GM23338 (cell line): Measurements from ENCODE around the gene RAB36. TPM values are rescaled to one million over a fixed set of nuclear protein-coding genes. Genes with fewer than 3 reads are reported as not detected.

ENCODE experiments used
- ATAC-seq: fragments of 200-7000 bp; cut with Tn5 transposase; 3 replicates; pipeline ENCODE4 v1.9.1; 2020
- DNase-seq: peaks from one replicate; pipeline ENCODE4 v3.0.0-alpha.2; 2015; ENCODE audit warnings: low spot score
- H2AFZ ChIP-seq: fragments of 200-600 bp; sonication (generic); 2 replicates; pipeline ENCODE4 v1.8.0; 2016; ENCODE audit warnings: antibody characterized with exemption, mild to moderate bottlenecking, moderate library complexity
- H3F3A ChIP-seq: fragments of 200-600 bp; sonication (generic); replicated peaks from 2 replicates; pipeline ENCODE4 v1.8.0; 2017; ENCODE audit warnings: antibody characterized with exemption, mixed run types, low read depth
- H3K27ac ChIP-seq: fragments of 200-600 bp; sonication (generic); 2 replicates; pipeline ENCODE4 v1.6.1; 2016; ENCODE audit warnings: low read depth
- H3K27me3 ChIP-seq: fragments of 200-600 bp; sonication (generic); 2 replicates; pipeline ENCODE4 v1.8.0; 2016; ENCODE audit warnings: mild to moderate bottlenecking, mixed run types, moderate library complexity; ENCODE audit not compliant: insufficient read depth
- H3K36me3 ChIP-seq: fragments of 200-600 bp; sonication (generic); 2 replicates; pipeline ENCODE4 v1.8.0; 2016; ENCODE audit warnings: mild to moderate bottlenecking; ENCODE audit not compliant: insufficient read depth
- H3K4me1 ChIP-seq: fragments of 200-600 bp; sonication (generic); 2 replicates; pipeline ENCODE4 v1.8.0; 2016; ENCODE audit warnings: mild to moderate bottlenecking, moderate library complexity; ENCODE audit not compliant: insufficient read depth
- H3K4me2 ChIP-seq: fragments of 200-600 bp; sonication (generic); 2 replicates; pipeline ENCODE4 v1.7.1; 2017; ENCODE audit warnings: mixed run types
- H3K4me3 ChIP-seq: fragments of 200-600 bp; sonication (generic); 2 replicates; pipeline ENCODE4 v1.6.1; 2016; ENCODE audit warnings: mixed run types
- H3K79me2 ChIP-seq: fragments of 200-600 bp; sonication (generic); replicated peaks from 2 replicates; pipeline ENCODE4 v1.8.0; 2017; ENCODE audit warnings: mild to moderate bottlenecking; ENCODE audit not compliant: insufficient read depth
- H3K9me2 ChIP-seq: fragments of 200-600 bp; sonication (generic); 2 replicates; pipeline ENCODE4 v1.8.0; 2017; ENCODE audit not compliant: insufficient read depth
- H4K20me1 ChIP-seq: fragments of 200-600 bp; sonication (generic); replicated peaks from 2 replicates; pipeline ENCODE4 v1.8.0; 2017; ENCODE audit warnings: mild to moderate bottlenecking; ENCODE audit not compliant: insufficient read depth
- H3K27ac Mint-ChIP-seq: 2 replicates; pipeline ENCODE4 v1.8.0; 2020; ENCODE audit warnings: inconsistent platforms, mild to moderate bottlenecking, moderate library complexity, mixed read lengths
- H3K27me3 Mint-ChIP-seq: 3 replicates; pipeline ENCODE4 v1.8.0; 2022; ENCODE audit warnings: low read depth, mild to moderate bottlenecking, moderate library complexity, mixed read lengths, inconsistent platforms; ENCODE audit not compliant: insufficient read depth, poor library complexity
- H3K36me3 Mint-ChIP-seq: 3 replicates; pipeline ENCODE4 v1.8.0; 2021; ENCODE audit warnings: low read depth, mild to moderate bottlenecking, inconsistent platforms, moderate library complexity, mixed read lengths
- H3K4me1 Mint-ChIP-seq: 3 replicates; pipeline ENCODE4 v1.8.0; 2020; ENCODE audit warnings: mild to moderate bottlenecking, inconsistent platforms, mixed read lengths
- H3K4me3 Mint-ChIP-seq: 3 replicates; pipeline ENCODE4 v1.8.0; 2021; ENCODE audit warnings: moderate library complexity, mild to moderate bottlenecking, inconsistent platforms, mixed read lengths
- H3K9me3 Mint-ChIP-seq: 3 replicates; pipeline ENCODE4 v1.8.0; 2020; ENCODE audit warnings: moderate library complexity, mild to moderate bottlenecking, inconsistent platforms, mixed read lengths
- CREB1 ChIP-seq: fragments of 250-450 bp; sonication (Bioruptor Pico); IDR thresholded peaks from 2 replicates; pipeline ENCODE4 v1.5.0; 2020; ENCODE audit warnings: low read depth, mild to moderate bottlenecking, moderate library complexity
- EZH2 ChIP-seq: fragments of 200-600 bp; sonication (generic); IDR thresholded peaks from one replicate; pipeline ENCODE4 v1.8.0; 2017; ENCODE audit warnings: antibody characterized with exemption, mild to moderate bottlenecking, low read depth; ENCODE audit not compliant: unreplicated experiment
- EZH2phosphoT487 ChIP-seq: fragments of 200-600 bp; sonication (generic); IDR thresholded peaks from one replicate; pipeline ENCODE4 v1.8.1; 2018; ENCODE audit warnings: antibody characterized with exemption; ENCODE audit not compliant: unreplicated experiment
- JUNB ChIP-seq: IDR thresholded peaks from one replicate; pipeline ENCODE4 v1.6.1; 2016; ENCODE audit warnings: antibody characterized with exemption; ENCODE audit not compliant: unreplicated experiment
- NANOG ChIP-seq: IDR thresholded peaks from 2 replicates; pipeline ENCODE4 v1.6.1; 2016; ENCODE audit warnings: antibody characterized with exemption, borderline replicate concordance
- POLR2AphosphoS5 ChIP-seq: IDR thresholded peaks from 2 replicates; pipeline ENCODE4 v1.6.1; 2016; ENCODE audit warnings: antibody characterized with exemption, low read depth
- REST ChIP-seq: IDR thresholded peaks from one replicate; pipeline ENCODE4 v1.6.1; 2018; ENCODE audit warnings: antibody characterized with exemption; ENCODE audit not compliant: unreplicated experiment
- STAT1 ChIP-seq: IDR thresholded peaks from one replicate; pipeline ENCODE4 v1.6.1; 2016; ENCODE audit warnings: antibody characterized with exemption; ENCODE audit not compliant: unreplicated experiment
- ZNF114 ChIP-seq: fragments of 250-450 bp; sonication (Bioruptor Pico); IDR thresholded peaks from 2 replicates; pipeline ENCODE4 v1.5.0; 2020; ENCODE audit warnings: mild to moderate bottlenecking, moderate library complexity
- polyA plus RNA-seq: library from polyadenylated mRNA; unstranded; fragments of >200 nt; fragmentation: Nextera tagmentation; extraction: Ambion mirVana; gene quantifications from 2 replicates; pipeline ENCODE4 v1.2.1, GENCODE V29; 2016
- total RNA-seq: library from RNA; depleted of rRNA; stranded (reverse); fragments of >200 nt; shearing (Covaris generic); gene quantifications from 2 replicates; pipeline ENCODE4 v1.2.3, GENCODE V29; 2014
- TF ChIP-seq, protein P1 (sequence below): IDR thresholded peaks from 2 replicates; pipeline ENCODE4 v1.6.1; 2016; ENCODE audit warnings: antibody characterized with exemption
- TF ChIP-seq, protein P2 (sequence below), 2 experiments: fragments of 200-600 bp in 1 of 2; sonication (generic) in 1 of 2; conservative IDR thresholded peaks; 2 replicates each; pipeline versions ENCODE4 v1.5.1 to v1.6.1; 2016 to 2017; ENCODE audit warnings: antibody characterized with exemption in 2 of 2, low read depth in 2 of 2, mild to moderate bottlenecking in 2 of 2, moderate library complexity in 1 of 2

Gene RAB36
- total and polyA plus RNA-seq, 2 experiments from 2014 or later, result 0.58 to 1.2 TPM

DNA sequence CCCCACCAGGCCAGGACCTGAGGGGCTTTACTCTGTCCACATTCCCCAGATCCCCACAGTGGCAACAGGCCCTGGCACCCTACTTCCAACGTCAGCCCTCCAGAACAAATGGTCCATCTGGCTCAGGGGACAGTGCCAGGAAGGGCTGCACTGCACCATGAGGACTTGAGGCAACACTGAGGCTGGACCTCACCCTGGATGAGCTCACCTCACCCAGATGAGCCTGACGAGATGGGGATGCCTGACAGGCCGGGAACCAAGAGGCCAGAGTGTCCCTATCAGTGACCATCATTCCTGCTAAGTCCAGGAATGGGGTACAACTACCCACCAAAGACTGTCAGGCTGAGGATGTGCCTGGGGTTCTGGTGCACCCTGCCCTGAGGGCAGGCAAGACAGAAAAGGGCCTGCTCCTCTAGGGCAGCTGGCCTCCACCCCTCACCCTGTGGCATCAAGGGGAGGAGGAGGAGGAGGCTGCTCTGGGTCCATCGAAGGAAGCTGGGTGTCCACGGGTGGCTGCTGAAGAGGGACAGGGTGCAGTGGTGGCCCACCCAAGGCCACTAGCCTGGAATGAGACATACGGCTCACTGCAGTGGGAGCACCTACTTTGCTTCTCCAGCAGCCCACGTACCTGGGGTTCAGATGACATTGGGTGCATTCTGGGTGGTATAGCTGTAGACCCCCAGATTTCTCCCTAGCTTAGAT is 18.1 kb upstream of the RAB36 start:
- no peak overlapping the region for H3K4me3 Mint-ChIP-seq
- H3F3A ChIP-seq, result no peaks in the 10 kb centered on the region
- peaks cover 16% of the 10 kb centered on the region for H3K27me3 Mint-ChIP-seq
- H3K4me2 ChIP-seq, result no peak overlapping the region
- no peaks in the 10 kb centered on the region for H3K9me2 ChIP-seq
- peaks cover 2% of the 10 kb centered on the region; the same call in 1 of the 3 replicates for H3K9me3 Mint-ChIP-seq
- no peaks in the 10 kb centered on the region for H4K20me1 ChIP-seq
- H3K36me3 Mint-ChIP-seq, result no peaks in the 10 kb centered on the region
- peaks cover 2% of the 10 kb centered on the region; the same call in 2 of the 3 replicates for H3K4me1 Mint-ChIP-seq
- H3K4me3 ChIP-seq, result no peak overlapping the region
- H3K27ac Mint-ChIP-seq, result no peak overlapping the region
- no peaks in the 10 kb centered on the region for H3K4me1 ChIP-seq
- H3K27ac ChIP-seq, result no peak overlapping the region
- DNase-seq, result no peak
- no peaks in the 10 kb centered on the region for H3K79me2 ChIP-seq
- no peak for ATAC-seq
- TF ChIP-seq EZH2 (no peak), ZNF114 (no peak), CREB1 (no peak), EZH2phosphoT487 (no peak), STAT1 (no peak), NANOG (no peak)
- TF ChIP-seq, protein P1, sequence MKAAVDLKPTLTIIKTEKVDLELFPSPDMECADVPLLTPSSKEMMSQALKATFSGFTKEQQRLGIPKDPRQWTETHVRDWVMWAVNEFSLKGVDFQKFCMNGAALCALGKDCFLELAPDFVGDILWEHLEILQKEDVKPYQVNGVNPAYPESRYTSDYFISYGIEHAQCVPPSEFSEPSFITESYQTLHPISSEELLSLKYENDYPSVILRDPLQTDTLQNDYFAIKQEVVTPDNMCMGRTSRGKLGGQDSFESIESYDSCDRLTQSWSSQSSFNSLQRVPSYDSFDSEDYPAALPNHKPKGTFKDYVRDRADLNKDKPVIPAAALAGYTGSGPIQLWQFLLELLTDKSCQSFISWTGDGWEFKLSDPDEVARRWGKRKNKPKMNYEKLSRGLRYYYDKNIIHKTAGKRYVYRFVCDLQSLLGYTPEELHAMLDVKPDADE, result no peak
- TF ChIP-seq, protein P2, sequence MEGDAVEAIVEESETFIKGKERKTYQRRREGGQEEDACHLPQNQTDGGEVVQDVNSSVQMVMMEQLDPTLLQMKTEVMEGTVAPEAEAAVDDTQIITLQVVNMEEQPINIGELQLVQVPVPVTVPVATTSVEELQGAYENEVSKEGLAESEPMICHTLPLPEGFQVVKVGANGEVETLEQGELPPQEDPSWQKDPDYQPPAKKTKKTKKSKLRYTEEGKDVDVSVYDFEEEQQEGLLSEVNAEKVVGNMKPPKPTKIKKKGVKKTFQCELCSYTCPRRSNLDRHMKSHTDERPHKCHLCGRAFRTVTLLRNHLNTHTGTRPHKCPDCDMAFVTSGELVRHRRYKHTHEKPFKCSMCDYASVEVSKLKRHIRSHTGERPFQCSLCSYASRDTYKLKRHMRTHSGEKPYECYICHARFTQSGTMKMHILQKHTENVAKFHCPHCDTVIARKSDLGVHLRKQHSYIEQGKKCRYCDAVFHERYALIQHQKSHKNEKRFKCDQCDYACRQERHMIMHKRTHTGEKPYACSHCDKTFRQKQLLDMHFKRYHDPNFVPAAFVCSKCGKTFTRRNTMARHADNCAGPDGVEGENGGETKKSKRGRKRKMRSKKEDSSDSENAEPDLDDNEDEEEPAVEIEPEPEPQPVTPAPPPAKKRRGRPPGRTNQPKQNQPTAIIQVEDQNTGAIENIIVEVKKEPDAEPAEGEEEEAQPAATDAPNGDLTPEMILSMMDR (conservative IDR thresholded peaks at IDR 0.05; ENCODE audit: low read depth in 2 of 2), result no peak
- no peak overlapping the region for H2AFZ ChIP-seq
- no peaks in the 10 kb centered on the region for H3K27me3 ChIP-seq
- no peaks in the 10 kb centered on the region for H3K36me3 ChIP-seq

DNA sequence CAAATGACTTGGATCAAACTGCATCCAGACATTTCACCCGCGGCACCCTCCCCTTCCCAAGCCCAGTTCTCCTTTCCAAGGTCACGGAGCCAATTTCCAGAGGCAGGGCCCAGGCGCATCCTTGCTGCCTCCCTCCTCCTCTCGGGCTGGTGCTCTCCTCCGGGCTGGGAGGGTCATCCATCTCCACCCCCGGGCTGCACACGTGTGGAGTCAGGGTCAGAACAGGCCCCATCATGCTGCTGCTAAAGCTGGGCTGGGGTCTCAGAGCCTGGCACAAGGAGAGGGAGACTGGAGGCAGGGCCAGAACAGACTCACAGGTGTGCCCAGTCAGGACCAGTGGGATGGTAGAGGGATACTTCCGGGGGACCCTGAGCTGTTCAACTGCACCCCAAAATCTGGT is 17.5 kb upstream of the RAB36 start:
- no peak for ATAC-seq
- no peaks in the 10 kb centered on the region for H3K4me1 ChIP-seq
- H3K4me3 ChIP-seq, result no peak overlapping the region
- H3K27me3 ChIP-seq, result no peaks in the 10 kb centered on the region
- Mint-ChIP-seq H3K4me3 (no peak overlapping the region), H3K9me3 (peaks cover 2% of the 10 kb centered on the region; the same call in 1 of the 3 replicates), H3K4me1 (peaks cover 2% of the 10 kb centered on the region; the same call in 2 of the 3 replicates), H3K27me3 (peaks cover 16% of the 10 kb centered on the region), H3K36me3 (no peaks in the 10 kb centered on the region), H3K27ac (no peak overlapping the region)
- H3K9me2 ChIP-seq, result no peaks in the 10 kb centered on the region
- H3F3A ChIP-seq, result no peaks in the 10 kb centered on the region
- H4K20me1 ChIP-seq, result no peaks in the 10 kb centered on the region
- H3K4me2 ChIP-seq, result no peak overlapping the region
- H2AFZ ChIP-seq, result no peak overlapping the region
- H3K79me2 ChIP-seq, result no peaks in the 10 kb centered on the region
- H3K27ac ChIP-seq, result no peak overlapping the region
- DNase-seq, result no peak
- H3K36me3 ChIP-seq, result no peaks in the 10 kb centered on the region
- no peak for TF ChIP-seq EZH2phosphoT487
- no peak for TF ChIP-seq EZH2
- TF ChIP-seq JUNB, result no peak
- no peak for TF ChIP-seq NANOG
- TF ChIP-seq, protein P1, result no peak
- TF ChIP-seq REST, result no peak
- no peak for TF ChIP-seq POLR2AphosphoS5
- TF ChIP-seq ZNF114, result no peak
